Left ventricle myocardium inferior (tissue), 1 donor: Measurements from ENCODE around the gene KRTAP9-7. TPM values are rescaled to one million over a fixed set of nuclear protein-coding genes. Genes with fewer than 3 reads are reported as not detected.

Experiments used
- DNase-seq: peaks from one replicate; pipeline ENCODE4 v3.0.0-alpha.2; 2020
- H3K27ac ChIP-seq: fragments of 200-600 bp; replicated peaks from 2 replicates; pipeline ENCODE4 v1.8.0; 2021
- H3K27me3 ChIP-seq: fragments of 200-600 bp; 2 replicates; pipeline ENCODE4 v1.8.0; 2021; ENCODE audit warnings: low read depth
- H3K36me3 ChIP-seq: fragments of 200-600 bp; 2 replicates; pipeline ENCODE4 v1.8.0; 2021
- H3K4me1 ChIP-seq: fragments of 200-600 bp; 2 replicates; pipeline ENCODE4 v1.8.0; 2021
- H3K4me3 ChIP-seq: fragments of 200-600 bp; 2 replicates; pipeline ENCODE4 v1.8.0; 2021; ENCODE audit warnings: mild to moderate bottlenecking, moderate library complexity
- H3K9me3 ChIP-seq: fragments of 200-600 bp; replicated peaks from 2 replicates; pipeline ENCODE4 v1.8.0; 2021
- intact Hi-C: fragments of 100-400 bp; cut with micrococcal nuclease; formaldehyde crosslinking; loops from one replicate; pipeline ENCODE4 v1.11.0; 2022
- total RNA-seq: library from RNA; stranded (reverse); fragmentation: NEBNext Ultra II Directional; extraction: Animal tissue kit (Norgen Biotek cat#: 25700); gene quantifications from one replicate; pipeline ENCODE4 v1.2.1, GENCODE V29; 2021
- TF ChIP-seq, protein P1 (sequence below): fragments of 200-600 bp; IDR thresholded peaks from 2 replicates; pipeline ENCODE4 v1.8.0; 2021; ENCODE audit warnings: antibody characterized with exemption, mild to moderate bottlenecking, borderline replicate concordance
- donor health status: DM: no; HTN: yes; CAD: no; lungs with severe emphysema.

Gene KRTAP9-7
- total RNA-seq, 1 donor from 2014 or later, result not detected

GRCh38 chr17:41307647-41308046 is 32.1 kb downstream of the KRTAP9-7 start:
- Histone ChIP-seq H3K36me3 (no peaks in the 10 kb centered on the region), H3K27ac (no peak overlapping the region), H3K4me1 (peaks cover 13% of the 10 kb centered on the region), H3K9me3 (no peaks in the 10 kb centered on the region), H3K4me3 (no peak overlapping the region), H3K27me3 (peaks cover 76% of the 10 kb centered on the region)
- DNase-seq, result no peak
- intact Hi-C loops, result no loop called here
- TF ChIP-seq, protein P1, sequence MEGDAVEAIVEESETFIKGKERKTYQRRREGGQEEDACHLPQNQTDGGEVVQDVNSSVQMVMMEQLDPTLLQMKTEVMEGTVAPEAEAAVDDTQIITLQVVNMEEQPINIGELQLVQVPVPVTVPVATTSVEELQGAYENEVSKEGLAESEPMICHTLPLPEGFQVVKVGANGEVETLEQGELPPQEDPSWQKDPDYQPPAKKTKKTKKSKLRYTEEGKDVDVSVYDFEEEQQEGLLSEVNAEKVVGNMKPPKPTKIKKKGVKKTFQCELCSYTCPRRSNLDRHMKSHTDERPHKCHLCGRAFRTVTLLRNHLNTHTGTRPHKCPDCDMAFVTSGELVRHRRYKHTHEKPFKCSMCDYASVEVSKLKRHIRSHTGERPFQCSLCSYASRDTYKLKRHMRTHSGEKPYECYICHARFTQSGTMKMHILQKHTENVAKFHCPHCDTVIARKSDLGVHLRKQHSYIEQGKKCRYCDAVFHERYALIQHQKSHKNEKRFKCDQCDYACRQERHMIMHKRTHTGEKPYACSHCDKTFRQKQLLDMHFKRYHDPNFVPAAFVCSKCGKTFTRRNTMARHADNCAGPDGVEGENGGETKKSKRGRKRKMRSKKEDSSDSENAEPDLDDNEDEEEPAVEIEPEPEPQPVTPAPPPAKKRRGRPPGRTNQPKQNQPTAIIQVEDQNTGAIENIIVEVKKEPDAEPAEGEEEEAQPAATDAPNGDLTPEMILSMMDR, result no peak

GRCh38 chr17:41308251-41308917 is 32.9 kb downstream of the KRTAP9-7 start:
- Histone ChIP-seq H3K4me3 (no peak overlapping the region), H3K27me3 (peaks cover 83% of the 10 kb centered on the region), H3K36me3 (no peaks in the 10 kb centered on the region), H3K27ac (peak overlapping the region; percentile 38), H3K9me3 (no peaks in the 10 kb centered on the region), H3K4me1 (peaks cover 6% of the 10 kb centered on the region)
- DNase-seq, result peak; percentile 58
- TF ChIP-seq, protein P1, result no peak
- intact Hi-C loops, result no loop called here

DNA sequence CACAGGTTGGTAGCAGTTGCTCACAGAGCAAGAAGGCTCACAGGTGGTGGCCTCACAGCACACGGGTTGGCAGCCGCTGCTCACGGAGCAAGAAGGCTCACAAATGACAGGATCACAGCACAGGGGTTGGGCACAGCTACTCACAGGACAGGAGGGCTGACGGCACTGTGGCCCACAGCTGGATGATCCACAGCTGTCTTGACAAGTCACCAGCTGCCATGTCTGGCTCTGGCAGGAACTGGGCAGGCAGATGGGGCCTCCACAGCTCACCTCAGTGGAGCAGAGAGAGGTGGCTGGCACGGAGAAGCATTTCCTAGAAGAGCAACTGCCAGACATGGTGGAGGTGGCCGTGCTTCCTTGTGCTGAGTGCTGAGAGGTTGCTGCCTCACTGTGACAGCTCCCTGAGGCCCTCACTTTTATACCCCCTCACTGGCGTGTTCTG is 33.4 kb downstream of the KRTAP9-7 start, which contains the start of gene KRTAP16-1:
KRTAP16-1 (minus strand) TSS at position 392 of the 442 bp plus-strand sequence; CDS start at position 336, 56 bp downstream.
- H3K9me3 ChIP-seq, result no peaks in the 10 kb centered on the region
- H3K27ac ChIP-seq, result peak within 1 kb of the TSS; percentile 38
- intact Hi-C loops, result no loop called here
- H3K4me3 ChIP-seq, result no peak within 1 kb of the TSS
- H3K27me3 ChIP-seq, result peaks cover 89% of the 10 kb centered on the region
- H3K36me3 ChIP-seq, result no peaks in the 10 kb centered on the region
- peaks cover 6% of the 10 kb centered on the region for H3K4me1 ChIP-seq
- TF ChIP-seq, protein P1, result no peak
- DNase-seq, result no peak

GRCh38 chr17:41311111-41311510 is 35.6 kb downstream of the KRTAP9-7 start:
- Histone ChIP-seq H3K27me3 (peaks cover 93% of the 10 kb centered on the region), H3K4me3 (no peak overlapping the region), H3K9me3 (no peaks in the 10 kb centered on the region), H3K4me1 (peaks cover 6% of the 10 kb centered on the region), H3K27ac (no peak overlapping the region), H3K36me3 (no peaks in the 10 kb centered on the region)
- intact Hi-C loops, result no loop called here
- TF ChIP-seq, protein P1, result no peak
- DNase-seq, result no peak

DNA sequence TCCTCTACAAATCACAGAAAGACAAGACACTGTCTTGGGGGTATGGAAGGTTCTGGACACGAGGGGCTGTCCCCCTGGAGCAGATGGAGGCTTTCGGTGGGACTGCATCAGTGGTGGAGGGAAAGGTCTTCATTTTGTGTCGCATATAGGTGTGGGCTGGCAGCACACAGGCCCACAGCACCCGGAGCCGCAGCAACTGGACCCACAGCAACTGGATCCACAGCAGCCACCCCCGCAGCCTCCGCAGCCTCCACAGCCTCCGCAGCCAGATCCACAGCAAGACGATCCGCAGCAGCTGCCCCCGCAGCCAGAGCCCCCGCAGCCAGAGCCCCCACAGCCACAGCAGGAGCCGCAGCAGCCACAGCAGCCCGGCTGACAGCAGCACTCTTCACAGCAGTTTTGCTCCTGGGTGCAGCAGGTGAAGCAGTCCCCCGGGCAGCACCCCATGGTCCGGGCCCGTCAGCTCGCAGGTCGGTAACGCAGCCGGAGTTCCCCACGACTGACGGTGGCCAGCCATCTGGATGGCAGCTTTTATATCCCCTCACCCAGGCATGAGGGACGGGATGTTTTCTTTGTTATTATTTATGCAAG is 39.8 kb downstream of the KRTAP9-7 start, which contains the start of gene KRTAP17-1:
KRTAP17-1 (minus strand) TSS at position 507 of the 591 bp plus-strand sequence; CDS start at position 447, 60 bp downstream.
- H3K4me3 ChIP-seq, result no peak within 1 kb of the TSS
- peaks cover 63% of the 10 kb centered on the region for H3K27me3 ChIP-seq
- no peaks in the 10 kb centered on the region for H3K36me3 ChIP-seq
- H3K4me1 ChIP-seq, result no peaks in the 10 kb centered on the region
- intact Hi-C loops, result no loop called here
- TF ChIP-seq, protein P1, result no peak
- peaks cover 13% of the 10 kb centered on the region for H3K9me3 ChIP-seq
- DNase-seq, result no peak
- H3K27ac ChIP-seq, result no peak within 1 kb of the TSS
